ENCODE results near the gene TUBA8.
"Not testable (repeated sequence)": the region's sequence is repeated elsewhere in the genome, so short reads cannot be mapped to it uniquely, and the experiment has no call there.

Gene TUBA8

GRCh38 chr22:18173441-18173840, 62.8 kb downstream of the TUBA8 start:
- not testable (repeated sequence) for DNase-seq (ENCODE audit: low spot score)

Data from Ammon's horn (tissue), 1 donor.